Ishikawa (cell line): Measurements from ENCODE around the gene NFXL1.

Experiments used
- CEBPB ChIP-seq: IDR thresholded peaks from 2 replicates; pipeline ENCODE4 v1.6.1; 2012
- CREB1 ChIP-seq: IDR thresholded peaks from 2 replicates; pipeline ENCODE4 v1.6.1; 2012; ENCODE audit warnings: low read depth
- EGR1 ChIP-seq: IDR thresholded peaks from 2 replicates; pipeline ENCODE4 v1.6.1; 2012
- EP300 ChIP-seq: IDR thresholded peaks from 2 replicates; pipeline ENCODE4 v1.6.1; 2012; ENCODE audit warnings: borderline replicate concordance
- FOXM1 ChIP-seq: IDR thresholded peaks from 2 replicates; pipeline ENCODE4 v1.6.1; 2012; ENCODE audit warnings: low read depth, borderline replicate concordance
- NFIC ChIP-seq: IDR thresholded peaks from 2 replicates; pipeline ENCODE4 v1.6.1; 2012
- RAD21 ChIP-seq: IDR thresholded peaks from 2 replicates; pipeline ENCODE4 v1.6.1; 2012; ENCODE audit warnings: low read depth
- TAF1 ChIP-seq: IDR thresholded peaks from 2 replicates; pipeline ENCODE4 v1.6.1; 2012; ENCODE audit warnings: low read depth, mild to moderate bottlenecking
- TCF12 ChIP-seq: IDR thresholded peaks from 2 replicates; pipeline ENCODE4 v1.6.1; 2012; ENCODE audit warnings: low read depth
- TEAD4 ChIP-seq: IDR thresholded peaks from 2 replicates; pipeline ENCODE4 v1.6.1; 2012
- USF1 ChIP-seq: IDR thresholded peaks from 2 replicates; pipeline ENCODE4 v1.6.1; 2012
- YY1 ChIP-seq: IDR thresholded peaks from 2 replicates; pipeline ENCODE4 v1.6.1; 2012; ENCODE audit warnings: low read depth
- ZBTB7A ChIP-seq: IDR thresholded peaks from 2 replicates; pipeline ENCODE4 v1.6.1; 2012; ENCODE audit warnings: low read depth
- TF ChIP-seq, protein P1 (sequence below): IDR thresholded peaks from 2 replicates; pipeline ENCODE4 v1.6.1; 2012; ENCODE audit warnings: low read depth, mild to moderate bottlenecking
- TF ChIP-seq, protein P2 (sequence below): IDR thresholded peaks from 2 replicates; pipeline ENCODE4 v1.6.1; 2012

NFXL1 gene

DNA sequence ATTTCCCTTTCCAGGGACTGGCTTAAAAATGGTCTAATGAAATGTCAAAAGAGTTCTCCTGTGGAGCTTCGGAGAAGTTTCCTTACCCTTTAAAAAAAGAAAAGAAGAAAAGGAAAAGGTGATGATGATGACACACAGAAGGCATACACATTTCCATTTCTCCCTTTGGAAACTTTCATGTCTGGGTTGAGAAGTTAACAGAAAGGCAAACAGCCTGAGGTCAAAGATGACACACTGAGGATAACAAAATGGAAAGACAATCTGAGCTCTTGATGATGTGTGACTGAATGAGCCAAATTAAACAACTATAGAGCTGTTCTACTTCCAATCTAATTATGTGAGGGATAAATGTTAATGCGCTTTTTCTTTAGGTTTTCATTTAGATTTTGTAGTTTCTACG is 32.2 kb downstream of the NFXL1 start:
- TF ChIP-seq ZBTB7A (no peak), TAF1 (no peak), NFIC (no peak), EP300 (no peak), TCF12 (no peak), USF1 (no peak), EGR1 (no peak), YY1 (no peak)
- TF ChIP-seq, protein P1, sequence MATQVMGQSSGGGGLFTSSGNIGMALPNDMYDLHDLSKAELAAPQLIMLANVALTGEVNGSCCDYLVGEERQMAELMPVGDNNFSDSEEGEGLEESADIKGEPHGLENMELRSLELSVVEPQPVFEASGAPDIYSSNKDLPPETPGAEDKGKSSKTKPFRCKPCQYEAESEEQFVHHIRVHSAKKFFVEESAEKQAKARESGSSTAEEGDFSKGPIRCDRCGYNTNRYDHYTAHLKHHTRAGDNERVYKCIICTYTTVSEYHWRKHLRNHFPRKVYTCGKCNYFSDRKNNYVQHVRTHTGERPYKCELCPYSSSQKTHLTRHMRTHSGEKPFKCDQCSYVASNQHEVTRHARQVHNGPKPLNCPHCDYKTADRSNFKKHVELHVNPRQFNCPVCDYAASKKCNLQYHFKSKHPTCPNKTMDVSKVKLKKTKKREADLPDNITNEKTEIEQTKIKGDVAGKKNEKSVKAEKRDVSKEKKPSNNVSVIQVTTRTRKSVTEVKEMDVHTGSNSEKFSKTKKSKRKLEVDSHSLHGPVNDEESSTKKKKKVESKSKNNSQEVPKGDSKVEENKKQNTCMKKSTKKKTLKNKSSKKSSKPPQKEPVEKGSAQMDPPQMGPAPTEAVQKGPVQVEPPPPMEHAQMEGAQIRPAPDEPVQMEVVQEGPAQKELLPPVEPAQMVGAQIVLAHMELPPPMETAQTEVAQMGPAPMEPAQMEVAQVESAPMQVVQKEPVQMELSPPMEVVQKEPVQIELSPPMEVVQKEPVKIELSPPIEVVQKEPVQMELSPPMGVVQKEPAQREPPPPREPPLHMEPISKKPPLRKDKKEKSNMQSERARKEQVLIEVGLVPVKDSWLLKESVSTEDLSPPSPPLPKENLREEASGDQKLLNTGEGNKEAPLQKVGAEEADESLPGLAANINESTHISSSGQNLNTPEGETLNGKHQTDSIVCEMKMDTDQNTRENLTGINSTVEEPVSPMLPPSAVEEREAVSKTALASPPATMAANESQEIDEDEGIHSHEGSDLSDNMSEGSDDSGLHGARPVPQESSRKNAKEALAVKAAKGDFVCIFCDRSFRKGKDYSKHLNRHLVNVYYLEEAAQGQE, result no peak
- TF ChIP-seq, protein P2, sequence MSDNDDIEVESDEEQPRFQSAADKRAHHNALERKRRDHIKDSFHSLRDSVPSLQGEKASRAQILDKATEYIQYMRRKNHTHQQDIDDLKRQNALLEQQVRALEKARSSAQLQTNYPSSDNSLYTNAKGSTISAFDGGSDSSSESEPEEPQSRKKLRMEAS, result no peak

DNA sequence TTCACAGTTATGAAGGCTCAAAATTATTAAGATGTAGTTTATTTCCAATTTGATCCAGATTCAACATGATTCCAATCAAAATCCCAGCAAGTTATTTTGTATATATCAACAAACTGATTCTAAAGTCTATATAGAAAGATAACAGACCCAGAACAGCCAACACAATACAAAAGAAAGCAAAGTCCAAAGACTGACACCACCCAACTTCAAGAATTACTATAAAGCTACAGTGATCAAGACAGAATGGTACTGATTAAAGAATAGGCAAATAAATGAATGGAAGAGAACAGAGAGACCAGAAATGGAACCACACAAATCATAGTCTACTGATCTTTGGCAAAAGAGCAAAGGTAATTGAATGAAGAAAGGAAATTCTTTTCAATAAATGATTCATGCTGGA is 34.9 kb downstream of the NFXL1 start:
- TF ChIP-seq ZBTB7A (no peak), TAF1 (no peak), NFIC (no peak), CEBPB (no peak), EGR1 (no peak)
- TF ChIP-seq, protein P1, result no peak

DNA sequence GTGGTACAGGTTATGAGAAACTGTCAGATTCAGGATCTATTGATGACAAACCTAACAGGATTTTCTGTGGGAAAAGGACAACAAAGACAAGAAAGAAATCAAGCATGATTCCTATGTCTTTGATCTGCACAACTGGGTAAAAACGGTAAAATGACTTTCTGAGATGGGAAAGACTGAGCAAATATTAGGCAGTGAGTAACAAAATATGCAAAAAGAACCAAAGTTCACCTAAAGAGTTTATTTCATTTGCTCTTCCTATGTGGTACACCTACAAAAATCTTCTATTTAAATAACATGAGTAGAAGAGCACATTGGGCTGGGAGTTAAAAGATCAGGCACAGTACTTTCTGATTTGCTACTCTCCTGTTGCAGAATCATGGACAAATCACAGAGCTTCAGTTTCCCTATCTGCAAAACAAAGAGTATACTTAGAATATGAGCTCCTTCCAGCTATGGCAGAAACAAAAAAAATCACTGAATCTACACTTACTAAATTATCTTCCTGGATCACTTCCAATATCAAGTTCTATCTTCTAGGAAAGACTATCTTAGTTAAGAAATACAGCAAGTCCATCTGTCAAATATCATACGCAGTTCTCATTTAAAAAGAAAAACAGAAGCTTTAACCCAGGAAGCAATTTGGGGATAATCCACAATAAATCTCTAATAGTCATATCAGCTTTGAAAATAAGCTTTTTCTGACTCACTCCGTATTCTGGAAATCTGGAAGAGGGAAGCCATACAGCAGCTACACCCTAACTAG is 37.4 kb downstream of the NFXL1 start:
- TF ChIP-seq TEAD4, result no peak
- no peak for TF ChIP-seq YY1
- TF ChIP-seq EP300, result no peak
- no peak for TF ChIP-seq NFIC
- no peak for TF ChIP-seq ZBTB7A
- no peak for TF ChIP-seq EGR1
- no peak for TF ChIP-seq CREB1
- TF ChIP-seq, protein P1, result no peak
- no peak for TF ChIP-seq TAF1
- TF ChIP-seq, protein P2, result no peak
- no peak for TF ChIP-seq RAD21
- no peak for TF ChIP-seq TCF12
- TF ChIP-seq USF1, result no peak
- no peak for TF ChIP-seq FOXM1
- TF ChIP-seq CEBPB, result no peak

DNA sequence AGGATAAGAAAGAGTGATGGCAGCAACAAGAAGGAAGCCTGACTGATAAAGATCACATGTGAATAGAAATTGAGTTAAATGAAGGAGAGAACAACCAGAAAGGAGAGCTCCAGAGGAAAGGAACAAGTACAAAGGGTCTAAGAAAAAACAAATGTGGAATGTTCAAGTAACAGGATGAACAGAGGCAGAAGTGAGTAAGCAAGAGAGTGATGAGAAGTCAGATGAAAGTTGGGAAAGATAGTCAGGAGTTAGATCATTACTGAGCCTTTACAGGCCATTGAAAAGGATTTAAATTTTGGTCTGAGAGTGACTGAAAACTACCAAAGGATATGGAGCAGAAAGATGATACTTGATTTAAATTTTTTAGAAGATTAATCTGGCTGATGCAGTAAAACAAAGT is 38.1 kb downstream of the NFXL1 start:
- TF ChIP-seq TEAD4 (no peak), TCF12 (no peak), USF1 (no peak), TAF1 (no peak), CREB1 (no peak), CEBPB (no peak), YY1 (no peak)
- TF ChIP-seq, protein P1, result no peak
- TF ChIP-seq, protein P2, result no peak
